Smooth muscle cell of the brain vasculature (primary cell): ENCODE measurements around the gene LACC1.

Experiments
- DNase-seq: peaks from one replicate; pipeline ENCODE4 v3.0.0-alpha.2; 2012; ENCODE audit warnings: low read depth, low spot score

Gene LACC1

GRCh38 chr13:43879755-43880181 is at the start of gene LACC1:
Gene LACC1 (plus strand): TSS chr13:43879904. CDS start chr13:43880986, 1,082 bp downstream.
- DNase-seq: no peak

- DNase-seq: no peak
Measured at GRCh38 chr13:43830497-43830881, 49.2 kb upstream of the LACC1 start.

GRCh38 chr13:43831088-43831487 is 48.6 kb upstream of the LACC1 start:
- no peak for DNase-seq

GRCh38 chr13:43835701-43836100 is 44.0 kb upstream of the LACC1 start:
- DNase-seq: no peak

- no peak for DNase-seq
Measured at GRCh38 chr13:43838909-43839308, 40.8 kb upstream of the LACC1 start.

GRCh38 chr13:43846496-43847158 is 33.1 kb upstream of the LACC1 start:
- no peak for DNase-seq

GRCh38 chr13:43848001-43848649 is 31.6 kb upstream of the LACC1 start:
- DNase-seq: no peak

- DNase-seq: no peak
Measured at GRCh38 chr13:43850873-43851272, 28.8 kb upstream of the LACC1 start.

- no peak for DNase-seq
Measured at GRCh38 chr13:43852923-43853404, 26.7 kb upstream of the LACC1 start.

- no peak for DNase-seq
Measured at GRCh38 chr13:43861863-43862262, 17.8 kb upstream of the LACC1 start.

- DNase-seq: no peak
Measured at GRCh38 chr13:43864921-43865320, 14.8 kb upstream of the LACC1 start.

GRCh38 chr13:43865892-43866291 is 13.8 kb upstream of the LACC1 start:
- no peak for DNase-seq

- DNase-seq: no peak
Measured at GRCh38 chr13:43872181-43872580, 7.5 kb upstream of the LACC1 start.

- no peak for DNase-seq
Measured at GRCh38 chr13:43874504-43875092, 5.1 kb upstream of the LACC1 start.

GRCh38 chr13:43876366-43876765 is 3.3 kb upstream of the LACC1 start:
- no peak for DNase-seq

- DNase-seq: no peak
Measured at GRCh38 chr13:43877326-43877725, 2.4 kb upstream of the LACC1 start.

- DNase-seq: no peak
Measured at GRCh38 chr13:43877766-43878165, 1.9 kb upstream of the LACC1 start.

GRCh38 chr13:43878892-43879754 is 581 bp upstream of the LACC1 start, which contains the start of gene CCDC122:
Gene CCDC122 (minus strand): TSS chr13:43879740. CDS start chr13:43869376, 10,364 bp downstream.
- DNase-seq: no peak

- no peak for DNase-seq
Measured at GRCh38 chr13:43880214-43880855, 631 bp downstream of the LACC1 start.

- no peak for DNase-seq
Measured at GRCh38 chr13:43880926-43881325, 1.2 kb downstream of the LACC1 start.

- DNase-seq: no peak
Measured at GRCh38 chr13:43881580-43881979, 1.9 kb downstream of the LACC1 start.
